HepG2 (cell line): ENCODE measurements around the gene MLN. TPM values are rescaled to one million over a fixed set of nuclear protein-coding genes. Genes with fewer than 3 reads are reported as not detected.
A peak's percentile ranks its signal among the peaks of the same experiment; 100 is the strongest.

ENCODE experiments used
- ATAC-seq: fragments of 200-7000 bp; cut with Tn5 transposase; 3 replicates; pipeline ENCODE4 v1.9.1; 2020; ENCODE audit warnings: mild to moderate bottlenecking, moderate library complexity
- BruUV-seq: library from RNA; stranded (reverse); fragments of 400-500 nt; replicated peaks from 2 replicates; lab custom pipeline; 2021; lab: Mats Ljungman, UMichigan
- CTCF ChIA-PET: fragments of 300-600 bp; formaldehyde crosslinking; extraction: SDS; loops from one replicate; lab custom pipeline; 2021; ENCODE audit warnings: low total read pairs, inconsistent platforms, low intra/inter-chr PET ratio; lab: Yijun Ruan, JAX
- POLR2A ChIA-PET: fragments of 350-600 bp; sonication (Branson Sonifier 250); formaldehyde crosslinking; loops from one replicate; lab custom pipeline; 2020; ENCODE audit warnings: antibody characterized with exemption, inconsistent platforms; lab: Yijun Ruan, JAX
- DNase-seq: peaks from one replicate; pipeline ENCODE4 v3.0.0-alpha.2; 2015; ENCODE audit warnings: low spot score
- FAIRE-seq: peaks from 3 replicates; lab custom pipeline; 2011; peaks lifted over from hg19 to GRCh38; lab: Jason Lieb, UNC
- H2AFZ ChIP-seq: one replicate; pipeline ENCODE4 v1.6.1; 2011; ENCODE audit warnings: low read length, inconsistent platforms
- H3K27ac ChIP-seq: fragments of 300-600 bp; 3 replicates; pipeline ENCODE4 v1.8.0; 2011; ENCODE audit warnings: mixed run types, mild to moderate bottlenecking, mixed read lengths, low read length, inconsistent platforms; ENCODE audit not compliant: insufficient read depth; ENCODE audit errors: extremely low read length
- H3K27me3 ChIP-seq, 2 experiments: fragments of 200-600 bp in 1 of 2; 2 replicates in 1 of 2; 3 replicates in 1 of 2; pipeline versions ENCODE4 v1.6.0 to v1.8.0; 2011; ENCODE audit warnings: low read length in 2 of 2, mild to moderate bottlenecking in 2 of 2, moderate library complexity in 2 of 2, inconsistent platforms in 1 of 2; ENCODE audit not compliant: insufficient read depth in 2 of 2, control insufficient read depth in 1 of 2
- H3K36me3 ChIP-seq, 2 experiments: fragments of 200-600 bp in 1 of 2; replicated peaks in 1 of 2; 2 replicates in 1 of 2; 3 replicates in 1 of 2; pipeline versions ENCODE4 v1.5.1 to v1.8.0; 2011; ENCODE audit warnings: low read length in 2 of 2, inconsistent platforms in 1 of 2; ENCODE audit not compliant: insufficient read depth in 2 of 2, control insufficient read depth in 1 of 2
- H3K4me1 ChIP-seq: 2 replicates; pipeline ENCODE4 v1.5.1; 2012; ENCODE audit warnings: low read length, inconsistent platforms; ENCODE audit not compliant: insufficient read depth
- H3K4me2 ChIP-seq: 2 replicates; pipeline ENCODE4 v1.6.0; 2011; ENCODE audit warnings: low read depth, low read length, inconsistent platforms
- H3K4me3 ChIP-seq, 3 experiments: fragments of 200-600 bp in 1 of 3; sonication (generic), shearing (Covaris generic) in 1 of 3; replicated peaks in 1 of 3; 2 replicates each; pipeline ENCODE4 v1.5.1; 2011 to 2016; ENCODE audit warnings: low read length in 3 of 3, inconsistent platforms in 2 of 3, low read depth in 2 of 3, mild to moderate bottlenecking in 2 of 3, control low read depth in 1 of 3, mixed read lengths in 1 of 3; ENCODE audit not compliant: insufficient read depth in 1 of 3
- H3K79me2 ChIP-seq: one replicate; pipeline ENCODE4 v1.6.1; 2011; ENCODE audit warnings: low read length, inconsistent platforms; ENCODE audit not compliant: insufficient read depth
- H3K9ac ChIP-seq: 2 replicates; pipeline ENCODE4 v1.6.0; 2011; ENCODE audit warnings: mild to moderate bottlenecking, low read depth, low read length, inconsistent platforms; ENCODE audit not compliant: insufficient read depth
- H3K9me3 ChIP-seq: 2 replicates; pipeline ENCODE4 v1.5.1; 2012; ENCODE audit warnings: mild to moderate bottlenecking, low read length
- H4K20me1 ChIP-seq: 2 replicates; pipeline ENCODE4 v1.6.0; 2011; ENCODE audit warnings: inconsistent platforms, mild to moderate bottlenecking, low read length, moderate library complexity; ENCODE audit not compliant: insufficient read depth
- MBNL3 ChIP-seq: fragments of 250-450 bp; sonication (Bioruptor Pico); conservative IDR thresholded peaks from 2 replicates; pipeline ENCODE4 v1.8.0; 2022; ENCODE audit warnings: mild to moderate bottlenecking, inconsistent platforms
- PHF21A ChIP-seq: sonication (generic); formaldehyde crosslinking; IDR thresholded peaks from 2 replicates; pipeline ENCODE4 v1.5.0; 2020; ENCODE audit warnings: mild to moderate bottlenecking, missing genetic modification reagents
- SALL2 ChIP-seq: sonication (generic); formaldehyde crosslinking; IDR thresholded peaks from 2 replicates; pipeline ENCODE4 v1.8.1; 2023; ENCODE audit warnings: mild to moderate bottlenecking, missing genetic modification reagents, inconsistent platforms
- STAG1 ChIP-seq: sonication (generic); formaldehyde crosslinking; IDR thresholded peaks from 2 replicates; pipeline ENCODE4 v1.4.0; 2020; ENCODE audit warnings: missing genetic modification reagents
- TCF12 ChIP-seq, 2 experiments: fragments of 450-650 bp in 1 of 2; sonication (generic) in 1 of 2; formaldehyde crosslinking in 1 of 2; IDR thresholded peaks; 2 replicates each; pipeline versions ENCODE4 v1.6.1 to v1.8.0; 2017 to 2022; ENCODE audit warnings: antibody characterized with exemption in 1 of 2, mild to moderate bottlenecking in 1 of 2, missing genetic modification reagents in 1 of 2, moderate library complexity in 1 of 2
- TEAD3 ChIP-seq: optimal IDR thresholded peaks from 2 replicates; pipeline ENCODE3; 2016; ENCODE audit warnings: borderline replicate concordance
- TMF1 ChIP-seq: sonication (generic); formaldehyde crosslinking; IDR thresholded peaks from 2 replicates; pipeline ENCODE4 v1.8.1; 2022; ENCODE audit warnings: low read depth, missing genetic modification reagents
- ZMYM2 ChIP-seq: sonication (generic); formaldehyde crosslinking; IDR thresholded peaks from 2 replicates; pipeline ENCODE4 v1.8.0; 2022; ENCODE audit warnings: mild to moderate bottlenecking, missing genetic modification reagents
- ZNF839 ChIP-seq: sonication (generic); formaldehyde crosslinking; IDR thresholded peaks from 2 replicates; pipeline ENCODE4 v1.4.0; 2020; ENCODE audit warnings: missing genetic modification reagents, mild to moderate bottlenecking, borderline replicate concordance
- WGBS: methylation state at CpG from one replicate; pipeline ENCODE4 v1.1.6; 2017; ENCODE audit warnings: low lambda C conversion rate; 5-methylcytosine and 5-hydroxymethylcytosine counted together
- in situ Hi-C: cut with HindIII; loops from 2 replicates; pipeline ENCODE4 v1.10.0; 2017; ENCODE audit warnings: low pct_unique_long_range_greater_than_20kb; ENCODE audit not compliant: extremely low pct_ligation_motif_present
- intact Hi-C: fragments of 100-400 bp; cut with micrococcal nuclease; formaldehyde crosslinking; loops from one replicate; pipeline ENCODE4 v1.10.0; 2022; ENCODE audit not compliant: unreplicated experiment
- polyA plus RNA-seq, 8 experiments: library from polyadenylated mRNA; depleted of rRNA in 3 of 8; stranded (reverse) in 7 of 8; unstranded in 1 of 8; fragments of >200 nt; fragmentation: Illumina TruSeq in 4 of 8; extraction: Trizol in 4 of 8; gene quantifications; 2 replicates each; pipeline versions ENCODE4 v1.2.1 to v1.2.3, GENCODE V29; 2011 to 2016; ENCODE audit warnings: low read depth in 4 of 8, missing spikeins in 1 of 8, mixed read lengths in 1 of 8; ENCODE audit not compliant: insufficient read depth in 1 of 8
- total RNA-seq, 5 experiments: library from RNA; depleted of rRNA; stranded (reverse); fragments of >200 nt; fragmentation: Illumina TruSeq; extraction: Trizol; gene quantifications; 2 replicates each; pipeline ENCODE4 v1.2.3, GENCODE V29; 2016; ENCODE audit warnings: low read depth in 1 of 5
- TF ChIP-seq, protein P1 (sequence below): sonication (generic); formaldehyde crosslinking; IDR thresholded peaks from 2 replicates; pipeline ENCODE4 v1.5.0; 2020; ENCODE audit warnings: mild to moderate bottlenecking, missing genetic modification reagents, moderate library complexity
- TF ChIP-seq, protein P2 (sequence below): sonication (generic); formaldehyde crosslinking; IDR thresholded peaks from 2 replicates; pipeline ENCODE4 v1.4.0; 2020; ENCODE audit warnings: missing genetic modification reagents, borderline replicate concordance
- TF ChIP-seq, protein P3 (sequence below): IDR thresholded peaks from 2 replicates; pipeline ENCODE4 v1.6.1; 2016; ENCODE audit warnings: missing compliant biosample characterization, missing genetic modification reagents, borderline replicate concordance
- TF ChIP-seq, protein P4 (sequence below): sonication (generic); formaldehyde crosslinking; IDR thresholded peaks from 2 replicates; pipeline ENCODE4 v1.4.0; 2020; ENCODE audit warnings: missing genetic modification reagents; ENCODE audit errors: not compliant biosample characterization
- TF ChIP-seq, protein P5 (sequence below): sonication (generic); formaldehyde crosslinking; IDR thresholded peaks from 2 replicates; pipeline ENCODE4 v1.4.0; 2020; ENCODE audit warnings: missing genetic modification reagents

The MLN gene
- total and polyA plus RNA-seq, 2 of the 13 experiments (the other 11 are each of a cell fraction or from before 2014, with no cell fraction given) = not detected

DNA sequence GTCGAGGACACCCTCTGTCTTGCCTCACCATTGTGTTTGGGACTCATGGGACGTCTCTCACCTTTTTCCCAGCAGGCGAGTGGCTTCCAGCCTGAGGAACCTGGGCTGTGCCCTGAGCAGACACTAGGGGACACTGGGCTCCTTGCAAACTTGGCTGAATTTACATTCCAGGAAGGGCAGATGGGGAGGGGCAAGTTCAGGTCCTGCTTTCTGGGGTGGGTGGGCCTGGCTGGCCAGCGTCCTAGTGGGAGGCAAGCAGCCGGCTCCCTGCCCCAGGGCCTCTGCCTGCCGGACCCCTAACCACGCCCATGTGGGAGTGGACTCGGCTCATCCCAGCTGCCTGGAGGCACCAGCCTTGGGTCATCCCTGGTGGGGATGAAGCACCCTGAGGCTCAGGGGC, 48.2 kb upstream of the MLN start:
- DNase-seq = peak; percentile 25
- ATAC-seq = peak; percentile 58
- Histone ChIP-seq H4K20me1 (no peaks in the 10 kb centered on the region; the same call in 1 of the 2 replicates), H3K27ac (no peak overlapping the region), H3K4me3 (no peak overlapping the region), H3K4me2 (no peak overlapping the region), H3K9ac (no peak overlapping the region), H2AFZ (no peak overlapping the region), H3K27me3 (peaks cover 2 to 54% of the 10 kb centered on the region in 2 experiments; a peak in 4 of 5 replicates), H3K79me2 (no peaks in the 10 kb centered on the region), H3K4me1 (peaks cover 13% of the 10 kb centered on the region), H3K9me3 (no peaks in the 10 kb centered on the region), H3K36me3 (no peaks in the 10 kb centered on the region)
- no TSS peak for BruUV-seq
- no peak for FAIRE-seq
- intact Hi-C loops = no loop called here
- POLR2A ChIA-PET = no interaction called here
- WGBS = 13% methylated on average over 3 of the region's 8 CpGs
- CTCF ChIA-PET = no interaction called here
- in situ Hi-C loops = no loop called here
- TF ChIP-seq TMF1 (CRISPR knock-in tag) (no peak), PHF21A (CRISPR knock-in tag) (no peak), ZNF839 (CRISPR knock-in tag) (no peak), STAG1 (CRISPR knock-in tag) (peak; percentile 66), MBNL3 (CRISPR knock-in tag) (no peak), SALL2 (CRISPR knock-in tag) (no peak), TEAD3 (CRISPR knock-in tag) (peak; percentile 77), TCF12 (IDR thresholded peaks at IDR 0.05) (no peak), TCF12 (CRISPR knock-in tag; IDR thresholded peaks at IDR 0.05) (no peak), ZMYM2 (no peak)
- TF ChIP-seq, protein P1, sequence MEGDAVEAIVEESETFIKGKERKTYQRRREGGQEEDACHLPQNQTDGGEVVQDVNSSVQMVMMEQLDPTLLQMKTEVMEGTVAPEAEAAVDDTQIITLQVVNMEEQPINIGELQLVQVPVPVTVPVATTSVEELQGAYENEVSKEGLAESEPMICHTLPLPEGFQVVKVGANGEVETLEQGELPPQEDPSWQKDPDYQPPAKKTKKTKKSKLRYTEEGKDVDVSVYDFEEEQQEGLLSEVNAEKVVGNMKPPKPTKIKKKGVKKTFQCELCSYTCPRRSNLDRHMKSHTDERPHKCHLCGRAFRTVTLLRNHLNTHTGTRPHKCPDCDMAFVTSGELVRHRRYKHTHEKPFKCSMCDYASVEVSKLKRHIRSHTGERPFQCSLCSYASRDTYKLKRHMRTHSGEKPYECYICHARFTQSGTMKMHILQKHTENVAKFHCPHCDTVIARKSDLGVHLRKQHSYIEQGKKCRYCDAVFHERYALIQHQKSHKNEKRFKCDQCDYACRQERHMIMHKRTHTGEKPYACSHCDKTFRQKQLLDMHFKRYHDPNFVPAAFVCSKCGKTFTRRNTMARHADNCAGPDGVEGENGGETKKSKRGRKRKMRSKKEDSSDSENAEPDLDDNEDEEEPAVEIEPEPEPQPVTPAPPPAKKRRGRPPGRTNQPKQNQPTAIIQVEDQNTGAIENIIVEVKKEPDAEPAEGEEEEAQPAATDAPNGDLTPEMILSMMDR (CRISPR knock-in tag) = peak; percentile 65
- TF ChIP-seq, protein P2, sequence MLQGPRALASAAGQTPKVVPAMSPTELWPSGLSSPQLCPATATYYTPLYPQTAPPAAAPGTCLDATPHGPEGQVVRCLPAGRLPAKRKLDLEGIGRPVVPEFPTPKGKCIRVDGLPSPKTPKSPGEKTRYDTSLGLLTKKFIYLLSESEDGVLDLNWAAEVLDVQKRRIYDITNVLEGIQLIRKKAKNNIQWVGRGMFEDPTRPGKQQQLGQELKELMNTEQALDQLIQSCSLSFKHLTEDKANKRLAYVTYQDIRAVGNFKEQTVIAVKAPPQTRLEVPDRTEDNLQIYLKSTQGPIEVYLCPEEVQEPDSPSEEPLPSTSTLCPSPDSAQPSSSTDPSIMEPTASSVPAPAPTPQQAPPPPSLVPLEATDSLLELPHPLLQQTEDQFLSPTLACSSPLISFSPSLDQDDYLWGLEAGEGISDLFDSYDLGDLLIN (CRISPR knock-in tag) = no peak
- TF ChIP-seq, protein P3, sequence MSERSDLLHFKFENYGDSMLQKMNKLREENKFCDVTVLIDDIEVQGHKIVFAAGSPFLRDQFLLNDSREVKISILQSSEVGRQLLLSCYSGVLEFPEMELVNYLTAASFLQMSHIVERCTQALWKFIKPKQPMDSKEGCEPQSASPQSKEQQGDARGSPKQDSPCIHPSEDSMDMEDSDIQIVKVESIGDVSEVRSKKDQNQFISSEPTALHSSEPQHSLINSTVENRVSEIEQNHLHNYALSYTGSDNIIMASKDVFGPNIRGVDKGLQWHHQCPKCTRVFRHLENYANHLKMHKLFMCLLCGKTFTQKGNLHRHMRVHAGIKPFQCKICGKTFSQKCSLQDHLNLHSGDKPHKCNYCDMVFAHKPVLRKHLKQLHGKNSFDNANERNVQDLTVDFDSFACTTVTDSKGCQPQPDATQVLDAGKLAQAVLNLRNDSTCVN = no peak
- TF ChIP-seq, protein P4, sequence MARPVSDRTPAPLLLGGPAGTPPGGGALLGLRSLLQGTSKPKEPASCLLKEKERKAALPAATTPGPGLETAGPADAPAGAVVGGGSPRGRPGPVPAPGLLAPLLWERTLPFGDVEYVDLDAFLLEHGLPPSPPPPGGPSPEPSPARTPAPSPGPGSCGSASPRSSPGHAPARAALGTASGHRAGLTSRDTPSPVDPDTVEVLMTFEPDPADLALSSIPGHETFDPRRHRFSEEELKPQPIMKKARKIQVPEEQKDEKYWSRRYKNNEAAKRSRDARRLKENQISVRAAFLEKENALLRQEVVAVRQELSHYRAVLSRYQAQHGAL (CRISPR knock-in tag) = no peak
- TF ChIP-seq, protein P5, sequence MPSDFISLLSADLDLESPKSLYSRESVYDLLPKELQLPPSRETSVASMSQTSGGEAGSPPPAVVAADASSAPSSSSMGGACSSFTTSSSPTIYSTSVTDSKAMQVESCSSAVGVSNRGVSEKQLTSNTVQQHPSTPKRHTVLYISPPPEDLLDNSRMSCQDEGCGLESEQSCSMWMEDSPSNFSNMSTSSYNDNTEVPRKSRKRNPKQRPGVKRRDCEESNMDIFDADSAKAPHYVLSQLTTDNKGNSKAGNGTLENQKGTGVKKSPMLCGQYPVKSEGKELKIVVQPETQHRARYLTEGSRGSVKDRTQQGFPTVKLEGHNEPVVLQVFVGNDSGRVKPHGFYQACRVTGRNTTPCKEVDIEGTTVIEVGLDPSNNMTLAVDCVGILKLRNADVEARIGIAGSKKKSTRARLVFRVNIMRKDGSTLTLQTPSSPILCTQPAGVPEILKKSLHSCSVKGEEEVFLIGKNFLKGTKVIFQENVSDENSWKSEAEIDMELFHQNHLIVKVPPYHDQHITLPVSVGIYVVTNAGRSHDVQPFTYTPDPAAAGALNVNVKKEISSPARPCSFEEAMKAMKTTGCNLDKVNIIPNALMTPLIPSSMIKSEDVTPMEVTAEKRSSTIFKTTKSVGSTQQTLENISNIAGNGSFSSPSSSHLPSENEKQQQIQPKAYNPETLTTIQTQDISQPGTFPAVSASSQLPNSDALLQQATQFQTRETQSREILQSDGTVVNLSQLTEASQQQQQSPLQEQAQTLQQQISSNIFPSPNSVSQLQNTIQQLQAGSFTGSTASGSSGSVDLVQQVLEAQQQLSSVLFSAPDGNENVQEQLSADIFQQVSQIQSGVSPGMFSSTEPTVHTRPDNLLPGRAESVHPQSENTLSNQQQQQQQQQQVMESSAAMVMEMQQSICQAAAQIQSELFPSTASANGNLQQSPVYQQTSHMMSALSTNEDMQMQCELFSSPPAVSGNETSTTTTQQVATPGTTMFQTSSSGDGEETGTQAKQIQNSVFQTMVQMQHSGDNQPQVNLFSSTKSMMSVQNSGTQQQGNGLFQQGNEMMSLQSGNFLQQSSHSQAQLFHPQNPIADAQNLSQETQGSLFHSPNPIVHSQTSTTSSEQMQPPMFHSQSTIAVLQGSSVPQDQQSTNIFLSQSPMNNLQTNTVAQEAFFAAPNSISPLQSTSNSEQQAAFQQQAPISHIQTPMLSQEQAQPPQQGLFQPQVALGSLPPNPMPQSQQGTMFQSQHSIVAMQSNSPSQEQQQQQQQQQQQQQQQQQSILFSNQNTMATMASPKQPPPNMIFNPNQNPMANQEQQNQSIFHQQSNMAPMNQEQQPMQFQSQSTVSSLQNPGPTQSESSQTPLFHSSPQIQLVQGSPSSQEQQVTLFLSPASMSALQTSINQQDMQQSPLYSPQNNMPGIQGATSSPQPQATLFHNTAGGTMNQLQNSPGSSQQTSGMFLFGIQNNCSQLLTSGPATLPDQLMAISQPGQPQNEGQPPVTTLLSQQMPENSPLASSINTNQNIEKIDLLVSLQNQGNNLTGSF (CRISPR knock-in tag) = 0 out of 2 replicates have a peak, but pooled peaks have one; percentile 39
